ENCODE results near the gene XPR1. TPM values are rescaled to one million over a fixed set of nuclear protein-coding genes. Genes with fewer than 3 reads are reported as not detected.

Gene XPR1
- total RNA-seq, 1 donor from 2014 or later, result 18.6 TPM

- H3K4me3 ChIP-seq (ENCODE audit: low read depth, low read length), result no peak overlapping the region
- DNase-seq (ENCODE audit: low read depth), result no peak
- TF ChIP-seq CTCF (conservative IDR thresholded peaks at IDR 0.05; ENCODE audit: low read depth, low read length), result no peak
Observed at GRCh38 chr1:180614730-180615129, 17.1 kb upstream of the XPR1 start.

DNA sequence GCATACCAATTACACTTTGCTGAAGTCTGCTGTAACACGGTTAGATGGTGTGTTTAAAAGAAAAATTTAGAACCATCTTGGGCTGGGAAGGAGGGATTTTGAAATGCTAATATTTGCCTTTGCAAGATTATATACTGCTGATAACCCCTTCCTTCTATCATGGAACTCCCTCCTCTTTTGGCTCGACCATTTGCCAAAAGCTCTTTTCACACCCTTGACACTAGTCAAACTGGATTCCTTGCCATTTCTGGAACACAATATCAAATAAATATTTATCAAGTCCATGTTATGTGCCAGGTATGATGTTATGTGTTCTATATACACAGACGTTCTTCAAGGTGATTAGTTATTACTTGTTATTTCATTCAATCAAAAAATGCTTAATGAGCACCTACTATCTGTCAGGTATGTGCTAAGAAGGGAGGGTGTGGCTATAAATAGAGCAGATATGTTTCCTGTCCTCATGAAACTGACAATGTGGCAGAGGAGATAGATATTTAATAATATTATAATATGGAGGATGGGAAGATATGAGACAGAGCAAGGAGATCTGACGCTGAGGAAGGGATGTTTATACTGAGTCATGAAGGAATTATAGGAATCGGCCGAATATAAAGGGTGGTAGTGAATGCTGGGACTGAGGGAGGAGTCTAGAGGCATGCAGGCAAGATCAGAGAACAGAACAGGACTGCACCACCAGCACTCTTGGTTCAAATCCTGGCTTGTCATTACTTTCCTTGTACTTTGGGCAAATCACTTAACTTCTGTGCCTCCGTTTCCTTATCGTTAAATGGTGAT lies 16.1 kb upstream of the XPR1 start:
- no peak for TF ChIP-seq CTCF (conservative IDR thresholded peaks at IDR 0.05; ENCODE audit: low read depth, low read length)
- H3K4me3 ChIP-seq (ENCODE audit: low read depth, low read length), result no peak overlapping the region
- no peak for DNase-seq (ENCODE audit: low read depth)

DNA sequence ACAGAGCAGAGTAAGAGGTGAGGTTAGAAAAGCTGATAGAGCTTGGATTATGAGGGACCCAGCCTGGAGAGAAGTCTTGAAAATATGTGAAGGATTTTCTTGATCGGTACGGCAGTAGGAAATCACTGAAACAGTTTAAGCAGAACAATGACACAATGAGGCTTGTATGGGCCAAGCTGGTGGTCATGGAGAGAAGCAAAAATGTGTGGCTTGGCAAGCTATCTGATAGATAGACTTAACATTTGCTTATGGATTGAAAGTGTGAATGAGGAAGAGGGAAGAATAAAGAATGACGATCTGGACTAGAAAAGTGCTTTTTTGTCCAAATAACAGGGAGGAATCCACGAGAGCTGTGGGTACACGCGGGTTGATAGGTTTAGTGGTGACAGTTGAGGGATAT lies 15.4 kb upstream of the XPR1 start:
- TF ChIP-seq CTCF (conservative IDR thresholded peaks at IDR 0.05; ENCODE audit: low read depth, low read length), result no peak
- DNase-seq (ENCODE audit: low read depth), result no peak
- H3K4me3 ChIP-seq (ENCODE audit: low read depth, low read length), result no peak overlapping the region

GRCh38 chr1:180617774-180618395 lies 13.9 kb upstream of the XPR1 start:
- DNase-seq (ENCODE audit: low read depth), result no peak
- H3K4me3 ChIP-seq (ENCODE audit: low read depth, low read length), result no peak overlapping the region
- no peak for TF ChIP-seq CTCF (conservative IDR thresholded peaks at IDR 0.05; ENCODE audit: low read depth, low read length)

GRCh38 chr1:180620581-180620980 lies 11.2 kb upstream of the XPR1 start:
- TF ChIP-seq CTCF (conservative IDR thresholded peaks at IDR 0.05; ENCODE audit: low read depth, low read length), result no peak
- DNase-seq (ENCODE audit: low read depth), result no peak
- no peak overlapping the region for H3K4me3 ChIP-seq (ENCODE audit: low read depth, low read length)

- no peak overlapping the region for H3K4me3 ChIP-seq (ENCODE audit: low read depth, low read length)
- no peak for TF ChIP-seq CTCF (conservative IDR thresholded peaks at IDR 0.05; ENCODE audit: low read depth, low read length)
- DNase-seq (ENCODE audit: low read depth), result no peak
Observed at GRCh38 chr1:180622658-180623508, 8.9 kb upstream of the XPR1 start.
